B cell (primary cell): ENCODE measurements around the gene RBM28. TPM values are rescaled to one million over a fixed set of nuclear protein-coding genes. Genes with fewer than 3 reads are reported as not detected.

Experiments used
- ATAC-seq: fragments of 200-7000 bp; cut with Tn5 transposase; one replicate; pipeline ENCODE4 v1.10.0; 2021; ENCODE audit warnings: low read depth, mild to moderate bottlenecking, moderate number of reproducible peaks, moderate library complexity
- CTCF ChIA-PET: fragments of 350-600 bp; sonication (Branson Sonifier 250); formaldehyde crosslinking; loops from one replicate; lab custom pipeline; 2021; ENCODE audit warnings: antibody characterized with exemption, inconsistent platforms; lab: Charles Lee
- POLR2A ChIA-PET: fragments of 350-600 bp; sonication (Branson Sonifier 250); formaldehyde crosslinking; loops from one replicate; lab custom pipeline; 2021; ENCODE audit warnings: antibody characterized with exemption; lab: Charles Lee
- DNase-seq: peaks from one replicate; pipeline ENCODE4 v3.0.0; 2013
- H2AFZ ChIP-seq: 2 replicates; pipeline ENCODE4 v1.6.1; 2012; ENCODE audit warnings: mild to moderate bottlenecking, low read depth, low read length; ENCODE audit not compliant: insufficient read depth, poor library complexity, severe bottlenecking
- H3K27ac ChIP-seq, 2 donors: 1 replicate in 1 of 2; 2 replicates in 1 of 2; pipeline ENCODE4 v1.5.1; 2012 to 2013; ENCODE audit warnings: low read length in 2 of 2, mild to moderate bottlenecking in 2 of 2, moderate library complexity in 1 of 2
- H3K27me3 ChIP-seq, 4 experiments: fragments of 200-600 bp in 1 of 4; sonication (generic) in 1 of 4; replicated peaks in 1 of 4; 1 replicate in 2 of 4; 2 replicates in 2 of 4; pipeline versions ENCODE4 v1.6.1 to v1.7.0; 2013 to 2016; ENCODE audit warnings: low read length in 3 of 4, mild to moderate bottlenecking in 2 of 4, mixed read lengths in 1 of 4, moderate library complexity in 1 of 4; ENCODE audit not compliant: insufficient read depth in 4 of 4, control insufficient read depth in 3 of 4; ENCODE audit errors: control extremely low read depth in 1 of 4
- H3K36me3 ChIP-seq, 2 experiments: replicated peaks in 1 of 2; 1 replicate in 1 of 2; 2 replicates in 1 of 2; pipeline versions ENCODE4 v1.6.1 to v1.7.1; 2013; ENCODE audit warnings: low read length in 1 of 2; ENCODE audit not compliant: insufficient read depth in 2 of 2, control insufficient read depth in 1 of 2; ENCODE audit errors: control extremely low read depth in 1 of 2, extremely low read depth in 1 of 2
- H3K4me1 ChIP-seq, 2 donors: fragments of 200-600 bp in 1 of 2; sonication (generic) in 1 of 2; 1 replicate in 1 of 2; 2 replicates in 1 of 2; pipeline versions ENCODE4 v1.5.1 to v1.6.1; 2013 to 2017; ENCODE audit warnings: low read length in 2 of 2; ENCODE audit not compliant: control insufficient read depth in 2 of 2, insufficient read depth in 2 of 2
- H3K4me2 ChIP-seq: replicated peaks from 2 replicates; pipeline ENCODE3; 2012; ENCODE audit warnings: mild to moderate bottlenecking, low read depth, low read length; ENCODE audit not compliant: poor library complexity, severe bottlenecking
- H3K4me3 ChIP-seq, 5 experiments: fragments of 200-600 bp in 1 of 5; sonication (generic) in 1 of 5; 1 replicate in 3 of 5; 2 replicates in 2 of 5; pipeline versions ENCODE4 v1.5.1 to v1.7.0; 2011 to 2016; ENCODE audit warnings: low read length in 4 of 5, mild to moderate bottlenecking in 4 of 5, low read depth in 2 of 5, control low read depth in 1 of 5, moderate library complexity in 1 of 5; ENCODE audit not compliant: insufficient read depth in 1 of 5; ENCODE audit errors: control extremely low read depth in 1 of 5, extremely low read depth in 1 of 5
- H3K79me2 ChIP-seq: fragments of 200-600 bp; sonication (generic); one replicate; pipeline ENCODE4 v1.6.0; 2016; ENCODE audit warnings: low read length; ENCODE audit not compliant: control insufficient read depth, insufficient read depth
- H3K9ac ChIP-seq: fragments of 200-600 bp; sonication (generic); 2 replicates; pipeline ENCODE4 v1.6.1; 2017; ENCODE audit warnings: mild to moderate bottlenecking, low read length, moderate library complexity
- H3K9me3 ChIP-seq, 3 donors: one replicate each; pipeline versions ENCODE4 v1.6.1 to v1.7.1; 2013; ENCODE audit warnings: low read length in 2 of 3; ENCODE audit not compliant: control insufficient read depth in 2 of 3, insufficient read depth in 1 of 3; ENCODE audit errors: control extremely low read depth in 1 of 3
- H4K20me1 ChIP-seq: 2 replicates; pipeline ENCODE4 v1.6.0; 2012; ENCODE audit warnings: mild to moderate bottlenecking, low read length; ENCODE audit not compliant: insufficient read depth, control insufficient read depth, poor library complexity, severe bottlenecking
- H3K27ac Mint-ChIP-seq: one replicate; pipeline ENCODE4 v1.8.0; 2021; ENCODE audit warnings: mixed read lengths
- H3K27me3 Mint-ChIP-seq: one replicate; pipeline ENCODE4 v1.8.0; 2021; ENCODE audit warnings: mixed read lengths
- H3K4me1 Mint-ChIP-seq: one replicate; pipeline ENCODE4 v1.8.0; 2021; ENCODE audit warnings: mixed read lengths
- H3K4me3 Mint-ChIP-seq: one replicate; pipeline ENCODE4 v1.8.0; 2021; ENCODE audit warnings: mixed read lengths
- H3K9me3 Mint-ChIP-seq: one replicate; pipeline ENCODE4 v1.8.0; 2022; ENCODE audit warnings: mixed read lengths; ENCODE audit not compliant: insufficient read depth
- EZH2 ChIP-seq: IDR thresholded peaks from 2 replicates; pipeline ENCODE4 v1.6.1; 2012; ENCODE audit warnings: borderline replicate concordance, low read depth, mild to moderate bottlenecking, moderate library complexity, low read length; ENCODE audit not compliant: insufficient read depth, poor library complexity, severe bottlenecking
- WGBS: methylation state at CpG from one replicate; pipeline ENCODE4 v1.1.5; 2013; ENCODE audit warnings: missing lambda C conversion rate; ENCODE audit not compliant: insufficient coverage; 5-methylcytosine and 5-hydroxymethylcytosine counted together
- intact Hi-C: fragments of 100-400 bp; cut with micrococcal nuclease; formaldehyde crosslinking; loops from one replicate; pipeline ENCODE4 v1.10.0; 2022
- polyA plus RNA-seq: library from polyadenylated mRNA; depleted of rRNA; stranded (reverse); fragments of >200 nt; gene quantifications from 2 replicates; pipeline ENCODE4 v1.2.3, GENCODE V29; 2012
- total RNA-seq, 2 donors: library from RNA; stranded (reverse); fragments of 120-200 nt in 1 of 2; gene quantifications; 1 replicate in 1 of 2; 2 replicates in 1 of 2; pipeline versions ENCODE4 v1.2.3 to v1.2.4, GENCODE V29; 2013 to 2022
- TF ChIP-seq, protein P1 (sequence below): fragments of 200-600 bp; IDR thresholded peaks from one replicate; pipeline ENCODE4 v1.8.0; 2022; ENCODE audit warnings: antibody characterized with exemption, mild to moderate bottlenecking

Gene RBM28
- total and polyA plus RNA-seq, 2 donors (not counting 1 experiment from before 2014, with no cell fraction given): 10.7 to 46.2 TPM

DNA sequence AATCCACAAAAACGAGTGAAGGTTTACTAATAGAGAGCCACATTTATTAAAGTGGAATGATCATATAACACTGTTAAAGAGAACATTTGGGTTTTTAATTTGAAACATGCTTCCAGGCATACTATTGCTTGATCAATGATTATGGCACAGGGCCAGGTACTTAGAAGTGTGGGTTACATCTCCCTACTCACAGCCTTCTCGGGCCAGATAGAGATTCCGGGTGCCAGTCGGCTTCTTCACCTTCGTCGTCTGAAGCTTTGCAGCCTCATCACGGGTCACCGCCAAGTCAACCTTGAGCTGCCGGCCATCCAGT lies 19.4 kb downstream of the RBM28 start:
- TF ChIP-seq, protein P1, sequence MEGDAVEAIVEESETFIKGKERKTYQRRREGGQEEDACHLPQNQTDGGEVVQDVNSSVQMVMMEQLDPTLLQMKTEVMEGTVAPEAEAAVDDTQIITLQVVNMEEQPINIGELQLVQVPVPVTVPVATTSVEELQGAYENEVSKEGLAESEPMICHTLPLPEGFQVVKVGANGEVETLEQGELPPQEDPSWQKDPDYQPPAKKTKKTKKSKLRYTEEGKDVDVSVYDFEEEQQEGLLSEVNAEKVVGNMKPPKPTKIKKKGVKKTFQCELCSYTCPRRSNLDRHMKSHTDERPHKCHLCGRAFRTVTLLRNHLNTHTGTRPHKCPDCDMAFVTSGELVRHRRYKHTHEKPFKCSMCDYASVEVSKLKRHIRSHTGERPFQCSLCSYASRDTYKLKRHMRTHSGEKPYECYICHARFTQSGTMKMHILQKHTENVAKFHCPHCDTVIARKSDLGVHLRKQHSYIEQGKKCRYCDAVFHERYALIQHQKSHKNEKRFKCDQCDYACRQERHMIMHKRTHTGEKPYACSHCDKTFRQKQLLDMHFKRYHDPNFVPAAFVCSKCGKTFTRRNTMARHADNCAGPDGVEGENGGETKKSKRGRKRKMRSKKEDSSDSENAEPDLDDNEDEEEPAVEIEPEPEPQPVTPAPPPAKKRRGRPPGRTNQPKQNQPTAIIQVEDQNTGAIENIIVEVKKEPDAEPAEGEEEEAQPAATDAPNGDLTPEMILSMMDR: no peak
- TF ChIP-seq EZH2: no peak
- H3K27ac ChIP-seq: no peak overlapping the region
- H3K27me3 ChIP-seq: no peaks in the 10 kb centered on the region
- no peaks in the 10 kb centered on the region for H3K4me1 ChIP-seq
- no peak overlapping the region for H3K9ac ChIP-seq
- H3K27ac Mint-ChIP-seq: no peak overlapping the region
- no peaks in the 10 kb centered on the region for H3K9me3 ChIP-seq
- no peak for DNase-seq
- no peaks in the 10 kb centered on the region for H3K9me3 Mint-ChIP-seq
- no peaks in the 10 kb centered on the region for H3K27me3 Mint-ChIP-seq
- WGBS: 100% methylated on average over 3 of the region's 9 CpGs
- ATAC-seq: no peak
- H3K4me2 ChIP-seq: no peak overlapping the region
- ChIA-PET POLR2A (no interaction called here), CTCF (no interaction called here)
- H3K4me3 Mint-ChIP-seq: no peak overlapping the region
- H3K79me2 ChIP-seq: no peaks in the 10 kb centered on the region
- H2AFZ ChIP-seq: no peak overlapping the region
- H3K36me3 ChIP-seq: peaks cover 14 to 65% of the 10 kb centered on the region in 2 experiments
- intact Hi-C loops: loop anchor here (5.0 kb wide), 1 partner anchor 617 kb away; no protein-coding TSS in a partner anchor
- no peaks in the 10 kb centered on the region for H4K20me1 ChIP-seq
- no peak overlapping the region for H3K4me3 ChIP-seq
- no peaks in the 10 kb centered on the region for H3K4me1 Mint-ChIP-seq

- Histone ChIP-seq H3K36me3 (peaks cover 18 to 71% of the 10 kb centered on the region in 2 experiments), H2AFZ (no peak overlapping the region), H3K4me2 (no peak overlapping the region), H3K9ac (no peak overlapping the region), H3K9me3 (no peaks in the 10 kb centered on the region), H4K20me1 (no peaks in the 10 kb centered on the region), H3K27me3 (no peaks in the 10 kb centered on the region), H3K27ac (no peak overlapping the region), H3K79me2 (no peaks in the 10 kb centered on the region), H3K4me1 (no peaks in the 10 kb centered on the region), H3K4me3 (no peak overlapping the region)
- Mint-ChIP-seq H3K9me3 (no peaks in the 10 kb centered on the region), H3K27me3 (no peaks in the 10 kb centered on the region), H3K27ac (no peak overlapping the region), H3K4me3 (no peak overlapping the region), H3K4me1 (no peaks in the 10 kb centered on the region)
- WGBS: 92% methylated on average over 6 of the region's 10 CpGs
- CTCF ChIA-PET: no interaction called here
- ATAC-seq (no peak), DNase-seq (no peak)
- TF ChIP-seq, protein P1: no peak
- TF ChIP-seq EZH2: no peak
- POLR2A ChIA-PET: no interaction called here
- intact Hi-C loops: loop anchor here (5.0 kb wide), 1 partner anchor 616 kb away; no protein-coding TSS in a partner anchor
These were observed 20.0 kb downstream of the RBM28 start for GRCh38 chr7:128323459-128324367.
